ENCODE measurements around the gene PCCB. TPM values are rescaled to one million over a fixed set of nuclear protein-coding genes. Genes with fewer than 3 reads are reported as not detected.
A peak's percentile ranks its signal among the peaks of the same experiment; 100 is the strongest.
"Not testable (repeated sequence)": the region's sequence is repeated elsewhere in the genome, so short reads cannot be mapped to it uniquely, and the experiment has no call there.

Gene PCCB
- polyA plus RNA-seq (2013, experiment 1 of 2): 40.5 TPM
- 49.8 TPM for polyA plus RNA-seq (2013, experiment 2 of 2)

DNA sequence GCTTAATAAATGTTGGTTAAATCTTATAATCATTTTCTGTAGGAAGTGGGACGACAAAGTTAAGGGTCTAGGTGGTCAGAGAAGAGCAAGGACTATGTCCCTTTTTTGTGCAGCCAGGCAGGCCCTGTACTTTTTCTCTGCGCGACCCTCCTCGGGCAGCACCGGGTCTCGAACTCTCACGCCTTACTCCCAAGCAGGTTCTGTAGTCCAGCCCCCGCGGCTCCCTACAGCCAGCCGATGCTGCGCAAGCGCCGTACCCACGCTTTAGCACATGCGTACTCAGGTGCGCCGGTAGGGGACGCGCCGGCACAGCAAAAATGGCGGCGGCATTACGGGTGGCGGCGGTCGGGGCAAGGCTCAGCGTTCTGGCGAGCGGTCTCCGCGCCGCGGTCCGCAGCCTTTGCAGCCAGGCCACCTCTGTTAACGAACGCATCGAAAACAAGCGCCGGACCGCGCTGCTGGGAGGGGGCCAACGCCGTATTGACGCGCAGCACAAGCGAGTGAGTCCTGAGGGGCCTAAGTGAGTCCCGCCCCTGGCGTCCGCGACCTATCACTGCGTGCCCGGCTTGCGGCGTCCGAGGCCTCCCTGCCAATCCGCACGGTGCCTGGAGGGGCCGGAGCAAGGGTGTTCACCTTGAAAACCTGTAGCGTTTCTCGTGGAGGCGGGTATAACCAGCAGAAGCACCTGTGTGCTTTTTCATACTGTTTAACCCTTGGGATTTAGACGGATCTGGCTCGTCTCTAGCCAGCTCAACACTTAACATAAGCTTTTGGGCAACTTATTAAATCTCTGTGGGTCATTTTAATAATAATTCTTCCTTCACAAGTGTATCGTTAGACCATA, at the start of gene PCCB:
Gene PCCB, plus strand, starts transcription at position 282 of the 844 bp plus-strand sequence. Its CDS starts 36 bp downstream, at position 318.
- WGBS: under 1% methylated on average over 64 of the region's 64 CpGs
- H3K9me3 ChIP-seq (ENCODE audit: insufficient read depth, low read depth, low read length): no peaks in the 10 kb centered on the region
- no peaks in the 10 kb centered on the region for H3K27me3 ChIP-seq (ENCODE audit: insufficient read depth, low read length)
- no peaks in the 10 kb centered on the region for H3K36me3 ChIP-seq (ENCODE audit: insufficient read depth, low read length)
- H3K4me1 ChIP-seq (ENCODE audit: insufficient read depth, low read length): peaks cover 8% of the 10 kb centered on the region; the same call in 1 of the 2 replicates
- peak within 1 kb of the TSS; percentile 77 for H3K4me3 ChIP-seq (ENCODE audit: low read length)
- peak within 1 kb of the TSS; percentile 99 for H3K27ac ChIP-seq (ENCODE audit: low read depth, low read length)
- H3K9ac ChIP-seq (ENCODE audit: low read depth, low read length): peak within 1 kb of the TSS; percentile 95

DNA sequence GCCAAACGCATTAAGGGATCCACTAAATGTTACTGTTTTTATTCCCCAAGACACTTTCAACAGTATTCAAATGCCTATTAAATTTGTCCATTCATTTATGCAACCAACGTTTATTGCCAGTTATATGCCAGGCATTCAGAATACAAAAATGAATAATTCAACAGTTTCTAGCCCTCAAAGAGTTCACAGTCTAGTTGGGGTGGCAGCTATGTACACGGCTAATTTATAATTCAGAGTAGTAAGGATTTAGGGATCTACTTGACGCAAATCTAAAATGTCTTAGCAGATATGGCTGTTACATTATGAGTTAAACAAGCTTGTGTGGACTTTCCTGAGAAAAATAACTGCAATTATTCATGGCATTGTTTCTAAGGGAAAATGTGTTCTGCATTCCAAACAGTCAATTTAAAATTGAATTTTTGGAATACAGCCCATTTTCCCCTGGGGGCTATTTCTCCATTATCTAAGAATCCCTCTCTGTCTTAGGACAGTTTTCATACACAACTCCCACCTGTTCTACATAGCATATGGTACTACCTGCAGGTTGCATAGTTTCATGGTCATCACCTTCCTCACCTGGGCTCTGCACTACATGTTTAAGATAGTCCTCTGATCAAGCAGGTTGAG, 42.5 kb upstream of the PCCB start:
- no peak overlapping the region for H3K4me3 ChIP-seq (ENCODE audit: low read length)
- 91% methylated on average over 4 of the region's 4 CpGs for WGBS

DNA sequence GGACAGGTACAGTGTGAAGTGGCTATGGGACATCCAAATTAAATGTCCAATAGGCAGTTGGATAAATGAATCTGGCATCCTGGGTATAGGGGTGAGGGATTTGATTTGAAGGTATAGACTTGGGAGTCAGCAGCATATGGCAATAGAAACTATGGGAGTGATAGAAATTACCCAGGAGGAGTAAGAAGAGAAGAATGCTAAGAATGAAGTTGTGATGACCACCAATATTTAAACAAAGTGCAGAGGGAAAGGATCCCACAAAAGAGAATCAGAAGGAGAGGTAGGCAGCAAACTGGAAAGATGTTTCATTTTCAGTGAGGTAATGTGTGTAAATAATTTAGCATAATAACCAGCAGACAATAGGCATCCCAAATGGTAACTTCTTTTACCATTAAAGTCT, 40.2 kb upstream of the PCCB start:
- H3K9ac ChIP-seq (ENCODE audit: low read depth, low read length): no peak overlapping the region
- no peaks in the 10 kb centered on the region for H3K4me1 ChIP-seq (ENCODE audit: insufficient read depth, low read length)
- no peaks in the 10 kb centered on the region for H3K27me3 ChIP-seq (ENCODE audit: insufficient read depth, low read length)
- no peaks in the 10 kb centered on the region for H3K9me3 ChIP-seq (ENCODE audit: insufficient read depth, low read depth, low read length)
- H3K36me3 ChIP-seq (ENCODE audit: insufficient read depth, low read length): no peaks in the 10 kb centered on the region
- no peak overlapping the region for H3K27ac ChIP-seq (ENCODE audit: low read depth, low read length)
- no peak overlapping the region for H3K4me3 ChIP-seq (ENCODE audit: low read length)

More for the DNA sequence above, 42.5 kb upstream of the PCCB start:
- Histone ChIP-seq H3K4me1 (ENCODE audit: insufficient read depth, low read length) (no peaks in the 10 kb centered on the region), H3K9me3 (ENCODE audit: insufficient read depth, low read depth, low read length) (no peaks in the 10 kb centered on the region), H3K27me3 (ENCODE audit: insufficient read depth, low read length) (no peaks in the 10 kb centered on the region), H3K27ac (ENCODE audit: low read depth, low read length) (no peak overlapping the region), H3K36me3 (ENCODE audit: insufficient read depth, low read length) (no peaks in the 10 kb centered on the region), H3K9ac (ENCODE audit: low read depth, low read length) (no peak overlapping the region)

DNA sequence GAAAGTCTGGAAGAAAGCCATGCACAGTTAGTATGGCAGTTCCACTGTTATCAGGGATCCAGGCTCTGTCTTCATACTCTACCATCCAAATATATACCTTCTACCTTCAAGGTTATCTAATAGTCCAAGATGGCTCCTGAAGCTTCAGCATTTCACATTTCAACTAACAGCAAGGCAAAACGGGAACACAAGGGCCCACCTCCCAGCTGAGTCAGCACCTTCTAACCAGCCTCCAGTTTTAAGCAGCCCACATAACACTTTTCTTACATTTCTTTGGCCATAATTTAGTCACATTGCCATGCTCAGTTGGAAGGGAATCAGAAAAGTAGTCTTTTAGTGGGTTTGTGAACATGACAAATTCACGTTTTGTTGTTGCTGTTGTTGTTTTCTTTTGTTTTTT, 38.6 kb upstream of the PCCB start:
- no peaks in the 10 kb centered on the region for H3K27me3 ChIP-seq (ENCODE audit: insufficient read depth, low read length)
- no peak overlapping the region for H3K4me3 ChIP-seq (ENCODE audit: low read length)
- no peaks in the 10 kb centered on the region for H3K4me1 ChIP-seq (ENCODE audit: insufficient read depth, low read length)
- H3K36me3 ChIP-seq (ENCODE audit: insufficient read depth, low read length): no peaks in the 10 kb centered on the region
- H3K9me3 ChIP-seq (ENCODE audit: insufficient read depth, low read depth, low read length): no peaks in the 10 kb centered on the region
- WGBS: 87% methylated on average over 2 of the region's 2 CpGs
- no peak overlapping the region for H3K9ac ChIP-seq (ENCODE audit: low read depth, low read length)
- no peak overlapping the region for H3K27ac ChIP-seq (ENCODE audit: low read depth, low read length)

DNA sequence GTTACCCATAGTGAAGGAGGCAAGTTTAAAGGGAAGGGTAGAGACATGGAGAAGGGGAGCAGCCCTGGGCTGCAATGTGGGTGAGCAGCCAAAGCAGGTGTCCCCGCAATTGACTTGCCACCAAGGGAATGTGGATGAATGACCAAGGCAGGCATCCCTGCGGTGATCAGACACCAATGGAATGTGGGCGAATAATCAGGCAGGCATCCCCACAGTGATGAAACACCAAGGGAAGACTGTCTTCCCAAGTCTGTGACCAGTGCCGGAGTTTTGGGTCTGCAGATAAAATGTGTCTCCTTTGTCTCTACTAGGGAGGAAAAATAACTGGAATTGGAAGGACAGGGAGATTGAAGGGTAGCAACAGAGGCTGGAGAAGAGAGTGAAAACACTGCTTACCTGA, 27.4 kb upstream of the PCCB start:
- WGBS: 93% methylated on average over 4 of the region's 4 CpGs
- H3K27ac ChIP-seq (ENCODE audit: low read depth, low read length); H3K9ac ChIP-seq (ENCODE audit: low read depth, low read length); H3K36me3 ChIP-seq (ENCODE audit: insufficient read depth, low read length); H3K27me3 ChIP-seq (ENCODE audit: insufficient read depth, low read length); H3K4me3 ChIP-seq (ENCODE audit: low read length); H3K4me1 ChIP-seq (ENCODE audit: insufficient read depth, low read length): not testable (repeated sequence)
- peaks cover 20% of the 10 kb centered on the region for H3K9me3 ChIP-seq (ENCODE audit: insufficient read depth, low read depth, low read length)

DNA sequence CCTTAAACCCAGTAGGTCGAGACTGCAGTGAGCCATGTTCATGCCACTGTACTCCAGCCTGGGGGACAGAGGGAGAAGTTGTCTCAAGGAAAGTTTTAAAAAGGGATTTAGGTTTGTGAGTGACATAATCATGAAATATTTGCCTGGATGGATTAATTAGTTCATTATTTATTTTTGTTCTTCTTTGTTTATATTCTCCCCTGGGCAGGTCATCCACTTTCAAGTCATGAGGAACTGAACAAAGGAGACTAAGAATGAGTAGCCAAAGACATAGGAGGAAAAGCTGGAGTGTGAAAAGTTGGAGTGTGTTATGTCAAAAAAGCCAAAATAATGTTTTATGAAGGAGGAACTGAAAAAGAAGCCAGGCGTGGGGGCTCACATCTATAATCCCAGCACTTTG, 17.7 kb upstream of the PCCB start:
- 94% methylated on average over 2 of the region's 2 CpGs for WGBS
- Histone ChIP-seq H3K27ac (ENCODE audit: low read depth, low read length) (no peak overlapping the region), H3K9ac (ENCODE audit: low read depth, low read length) (no peak overlapping the region), H3K27me3 (ENCODE audit: insufficient read depth, low read length) (0 out of 2 replicates have a peak, but pooled peaks cover 4% of the 10 kb centered on the region), H3K4me1 (ENCODE audit: insufficient read depth, low read length) (peaks cover 10% of the 10 kb centered on the region), H3K9me3 (ENCODE audit: insufficient read depth, low read depth, low read length) (no peaks in the 10 kb centered on the region), H3K4me3 (ENCODE audit: low read length) (no peak overlapping the region), H3K36me3 (ENCODE audit: insufficient read depth, low read length) (no peaks in the 10 kb centered on the region)

DNA sequence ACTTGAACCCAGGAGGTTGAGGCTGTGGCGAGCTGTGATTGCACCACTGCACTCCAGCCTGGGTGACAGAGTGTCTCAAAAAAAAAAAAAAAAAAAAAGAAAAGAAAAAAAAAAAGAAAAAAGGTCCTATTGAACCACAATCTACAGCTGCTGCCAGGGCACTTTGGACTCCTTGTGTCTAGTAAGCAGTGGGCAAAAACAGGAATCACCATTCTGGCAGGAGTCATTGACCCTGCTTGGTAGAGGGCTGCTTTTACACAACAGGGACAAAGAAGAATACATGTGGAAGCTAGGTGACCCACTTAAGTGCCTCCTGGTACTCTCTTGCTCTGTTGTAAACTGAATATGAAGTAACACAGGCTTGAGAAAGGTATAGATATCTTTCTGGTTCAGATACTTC, 14.6 kb upstream of the PCCB start:
- WGBS: 100% methylated on average over 1 of the region's 1 CpG
- no peaks in the 10 kb centered on the region for H3K36me3 ChIP-seq (ENCODE audit: insufficient read depth, low read length)

DNA sequence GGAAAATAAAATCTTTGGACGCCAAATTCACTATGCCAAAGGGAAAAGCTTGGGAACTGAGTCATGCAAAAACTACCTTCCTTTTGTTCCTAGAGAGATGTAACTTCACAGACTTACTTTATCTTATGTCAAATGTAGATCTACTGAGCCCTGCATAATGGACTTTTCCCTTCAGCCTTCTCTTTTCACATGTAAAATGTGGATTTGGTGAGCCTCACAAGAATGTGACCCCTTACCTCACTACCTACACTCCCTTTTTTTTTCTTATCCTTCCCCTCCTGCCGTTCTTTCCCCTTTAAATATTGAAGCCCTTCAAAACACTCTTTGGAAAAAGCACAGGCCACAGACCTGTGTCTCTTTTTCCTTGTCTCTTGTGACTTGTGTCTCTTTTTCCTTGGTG, 14.0 kb upstream of the PCCB start:
- H3K36me3 ChIP-seq (ENCODE audit: insufficient read depth, low read length): no peaks in the 10 kb centered on the region
- no peak overlapping the region for H3K9ac ChIP-seq (ENCODE audit: low read depth, low read length)
- H3K4me3 ChIP-seq (ENCODE audit: low read length): no peak overlapping the region
- H3K27ac ChIP-seq (ENCODE audit: low read depth, low read length): no peak overlapping the region; the same call in 1 of the 2 replicates
- H3K4me1 ChIP-seq (ENCODE audit: insufficient read depth, low read length): peaks cover 20% of the 10 kb centered on the region
- 35% methylated on average over 2 of the region's 2 CpGs for WGBS
- H3K27me3 ChIP-seq (ENCODE audit: insufficient read depth, low read length): 0 out of 2 replicates have a peak, but pooled peaks cover 7% of the 10 kb centered on the region
- H3K9me3 ChIP-seq (ENCODE audit: insufficient read depth, low read depth, low read length): no peaks in the 10 kb centered on the region

More for the DNA sequence above, 14.6 kb upstream of the PCCB start:
- Histone ChIP-seq H3K4me1 (ENCODE audit: insufficient read depth, low read length) (peaks cover 20% of the 10 kb centered on the region), H3K27ac (ENCODE audit: low read depth, low read length) (no peak overlapping the region), H3K27me3 (ENCODE audit: insufficient read depth, low read length) (0 out of 2 replicates have a peak, but pooled peaks cover 7% of the 10 kb centered on the region), H3K9ac (ENCODE audit: low read depth, low read length) (no peak overlapping the region), H3K9me3 (ENCODE audit: insufficient read depth, low read depth, low read length) (no peaks in the 10 kb centered on the region), H3K4me3 (ENCODE audit: low read length) (no peak overlapping the region)

DNA sequence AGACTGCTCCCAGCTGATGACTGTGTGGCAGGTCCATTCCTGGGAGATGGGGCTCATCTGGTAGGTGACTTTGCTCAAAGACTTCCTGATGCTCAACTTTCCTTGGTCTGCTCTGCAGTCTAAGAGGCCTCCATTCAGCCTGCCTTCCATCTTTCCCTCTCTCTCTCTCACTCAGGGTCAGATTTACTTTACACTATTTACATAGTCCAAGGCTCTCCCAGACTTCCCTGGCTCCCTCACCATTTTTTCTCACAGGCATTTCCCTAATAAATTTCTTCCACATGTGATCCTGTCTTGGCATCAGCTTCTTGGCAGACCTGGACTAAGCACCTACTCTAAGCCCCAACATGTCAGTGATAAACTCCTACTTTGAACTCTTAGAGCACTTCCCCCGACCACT, 13.0 kb upstream of the PCCB start:
- Histone ChIP-seq H3K9ac (ENCODE audit: low read depth, low read length) (no peak overlapping the region), H3K36me3 (ENCODE audit: insufficient read depth, low read length) (no peaks in the 10 kb centered on the region), H3K4me1 (ENCODE audit: insufficient read depth, low read length) (peaks cover 20% of the 10 kb centered on the region), H3K4me3 (ENCODE audit: low read length) (no peak overlapping the region), H3K9me3 (ENCODE audit: insufficient read depth, low read depth, low read length) (no peaks in the 10 kb centered on the region), H3K27me3 (ENCODE audit: insufficient read depth, low read length) (0 out of 2 replicates have a peak, but pooled peaks cover 7% of the 10 kb centered on the region), H3K27ac (ENCODE audit: low read depth, low read length) (no peak overlapping the region)
- WGBS: 89% methylated on average over 1 of the region's 1 CpG

DNA sequence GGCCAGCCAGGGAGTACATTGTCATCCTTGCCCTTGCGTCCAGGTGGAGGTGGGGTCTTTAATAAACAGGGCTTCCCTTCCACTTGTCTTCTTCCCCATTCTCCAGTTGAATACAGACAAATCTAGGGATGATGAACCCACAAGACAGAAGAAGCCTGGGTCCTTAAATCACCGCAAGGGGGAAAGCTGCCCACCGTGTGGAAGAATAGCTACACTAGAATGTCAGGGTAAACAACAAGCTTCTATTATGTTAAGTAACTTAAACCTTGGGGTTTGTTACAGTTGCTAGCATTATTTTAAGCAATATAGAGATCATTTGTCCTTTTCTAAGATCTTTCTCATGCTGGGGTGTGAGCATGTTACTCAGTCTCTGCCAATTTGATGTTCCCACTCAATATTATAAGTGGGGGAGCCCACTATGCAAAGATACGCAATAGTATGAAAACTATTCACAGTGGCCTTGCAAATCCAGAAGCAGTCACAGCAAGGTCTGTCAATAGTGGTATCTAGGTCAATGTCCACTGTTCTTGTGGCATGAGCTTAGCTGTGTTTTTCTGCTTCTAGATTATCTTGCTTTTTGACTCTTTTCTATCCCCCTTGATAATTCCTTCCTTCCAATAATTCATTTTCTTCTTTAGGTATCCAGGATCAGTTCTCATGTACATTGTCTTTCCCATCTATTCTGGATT, 12.0 kb upstream of the PCCB start:
- H3K27ac ChIP-seq (ENCODE audit: low read depth, low read length): no peak overlapping the region
- H3K4me1 ChIP-seq (ENCODE audit: insufficient read depth, low read length): peaks cover 20% of the 10 kb centered on the region
- H3K4me3 ChIP-seq (ENCODE audit: low read length): no peak overlapping the region
- no peak overlapping the region for H3K9ac ChIP-seq (ENCODE audit: low read depth, low read length)
- 0 out of 2 replicates have a peak, but pooled peaks cover 7% of the 10 kb centered on the region for H3K27me3 ChIP-seq (ENCODE audit: insufficient read depth, low read length)
- H3K36me3 ChIP-seq (ENCODE audit: insufficient read depth, low read length): no peaks in the 10 kb centered on the region
- H3K9me3 ChIP-seq (ENCODE audit: insufficient read depth, low read depth, low read length): no peaks in the 10 kb centered on the region
- 54% methylated on average over 4 of the region's 4 CpGs for WGBS

DNA sequence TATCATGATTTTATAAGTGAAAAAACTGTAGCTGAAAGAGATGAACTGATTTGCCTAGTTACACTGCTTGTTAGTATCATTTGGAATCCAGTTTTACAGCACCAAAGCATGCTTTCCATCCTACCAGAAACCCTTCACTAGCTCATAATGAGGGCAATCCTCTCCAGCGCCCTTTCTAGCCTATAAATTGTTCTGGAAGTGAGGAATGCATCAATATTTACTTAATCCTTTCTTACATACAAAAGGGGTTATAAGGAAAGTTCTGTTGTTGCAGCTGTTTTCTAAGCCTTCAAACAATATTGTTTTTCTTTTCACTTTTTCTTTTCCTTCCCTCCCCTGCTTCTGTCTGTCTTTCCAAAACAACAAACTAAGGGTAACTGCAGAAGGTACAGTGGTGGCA, 11.0 kb upstream of the PCCB start:
- H3K4me3 ChIP-seq (ENCODE audit: low read length): no peak overlapping the region
- 0 out of 2 replicates have a peak, but pooled peaks cover 7% of the 10 kb centered on the region for H3K27me3 ChIP-seq (ENCODE audit: insufficient read depth, low read length)
- no peaks in the 10 kb centered on the region for H3K36me3 ChIP-seq (ENCODE audit: insufficient read depth, low read length)
- no peaks in the 10 kb centered on the region for H3K9me3 ChIP-seq (ENCODE audit: insufficient read depth, low read depth, low read length)
- peaks cover 20% of the 10 kb centered on the region for H3K4me1 ChIP-seq (ENCODE audit: insufficient read depth, low read length)
- no CpG with 5 or more reads among the region's 1 CpG for WGBS
- H3K27ac ChIP-seq (ENCODE audit: low read depth, low read length): no peak overlapping the region
- H3K9ac ChIP-seq (ENCODE audit: low read depth, low read length): no peak overlapping the region

All from HUES64 (cell line).